Small intestine (tissue), 7 donors: Measurements from ENCODE around the gene TTC22. TPM values are rescaled to one million over a fixed set of nuclear protein-coding genes. Genes with fewer than 3 reads are reported as not detected.
A peak's percentile ranks its signal among the peaks of the same experiment; 100 is the strongest.

Experiments used
- DNase-seq, 2 donors: peaks; one replicate each; pipeline versions ENCODE4 v3.0.0 to v3.0.0-alpha.2; 2013
- FAIRE-seq: peaks from 2 replicates; lab custom pipeline; 2012; peaks lifted over from hg19 to GRCh38; lab: Jason Lieb, UNC
- H3K27ac ChIP-seq, 3 donors: one replicate each; pipeline ENCODE4 v1.5.1; 2013; ENCODE audit warnings: low read length in 2 of 3, mild to moderate bottlenecking in 2 of 3, control low read depth in 1 of 3, inconsistent platforms in 1 of 3, low read depth in 1 of 3, moderate library complexity in 1 of 3
- H3K27me3 ChIP-seq, 3 donors: one replicate each; pipeline ENCODE4 v1.6.1; 2013; ENCODE audit warnings: low read length in 3 of 3, inconsistent platforms in 1 of 3; ENCODE audit not compliant: control insufficient read depth in 3 of 3, insufficient read depth in 3 of 3
- H3K36me3 ChIP-seq, 3 donors: one replicate each; pipeline ENCODE4 v1.6.1; 2013; ENCODE audit warnings: low read length in 3 of 3, inconsistent platforms in 1 of 3, low read depth in 1 of 3, mild to moderate bottlenecking in 1 of 3, moderate library complexity in 1 of 3; ENCODE audit not compliant: control insufficient read depth in 3 of 3, insufficient read depth in 2 of 3
- H3K4me1 ChIP-seq, 3 donors: one replicate each; pipeline ENCODE4 v1.6.1; 2013; ENCODE audit warnings: low read length in 2 of 3, inconsistent platforms in 1 of 3, low read depth in 1 of 3, mild to moderate bottlenecking in 1 of 3, moderate library complexity in 1 of 3; ENCODE audit not compliant: control insufficient read depth in 3 of 3, insufficient read depth in 2 of 3
- H3K4me3 ChIP-seq, 3 donors: one replicate each; pipeline ENCODE4 v1.5.1; 2013; ENCODE audit warnings: low read length in 3 of 3, control low read depth in 1 of 3, inconsistent platforms in 1 of 3, low read depth in 1 of 3, mild to moderate bottlenecking in 1 of 3, moderate library complexity in 1 of 3
- H3K9me3 ChIP-seq, 2 donors: one replicate each; pipeline ENCODE4 v1.6.1; 2013; ENCODE audit warnings: low read depth in 1 of 2, low read length in 1 of 2; ENCODE audit not compliant: control insufficient read depth in 2 of 2, insufficient read depth in 1 of 2
- WGBS, 3 donors: extraction: QIAGEN DNeasy Blood & Tissue Kit; methylation state at CpG; one replicate each; pipeline ENCODE4 v1.1.7; 2013; 5-methylcytosine and 5-hydroxymethylcytosine counted together
- polyA plus RNA-seq, 4 donors: library from polyadenylated mRNA; stranded (reverse) in 3 of 4; unstranded in 1 of 4; fragments of 200-250 nt in 3 of 4; fragments of 120-200 nt in 1 of 4; gene quantifications; one replicate each; pipeline versions ENCODE4 v1.2.1 to v1.2.3, GENCODE V29; 2013
- donor health status: healthy with polysubstance abuse.
- donor health status: control.
- donor health status: control.
- donor health status: Bipolar disorder and iron deficiency.
- donor health status: healthy.

TTC22 gene
- polyA plus RNA-seq, 4 donors: 10.7 to 27.7 (median 23.8) TPM

DNA sequence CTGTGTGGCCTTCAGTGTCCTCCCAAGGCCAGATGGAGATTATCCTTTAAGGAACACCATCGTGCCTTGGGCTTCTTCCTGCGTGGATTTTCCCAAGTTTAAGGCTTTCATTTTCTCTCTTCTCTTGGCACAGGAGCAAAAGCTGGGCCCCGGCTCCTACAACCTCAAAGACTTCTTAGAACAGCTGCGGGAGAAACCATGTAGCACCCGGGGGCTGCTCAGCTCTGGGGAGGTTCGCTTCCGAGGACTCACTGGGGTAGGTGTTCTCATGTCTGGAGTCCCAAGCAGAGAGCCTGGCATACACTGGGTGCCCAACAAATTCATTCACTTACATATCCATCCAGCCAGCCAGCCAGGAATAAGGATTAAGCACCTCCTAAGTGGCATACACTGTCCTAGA is 6.6 kb upstream of the TTC22 start:
- WGBS, 3 donors: 78 to 88% (median 82%) methylated on average over 7 of the region's 7 CpGs
- Histone ChIP-seq H3K4me3 (no peak overlapping the region), H3K4me1 (peaks cover 5 to 33% (median 19%) of the 10 kb centered on the region in 3 donors), H3K27ac (peak overlapping the region in 1 of 3 donors; percentile 33), H3K27me3 (no peaks in the 10 kb centered on the region), H3K36me3 (no peaks in the 10 kb centered on the region), H3K9me3 (no peaks in the 10 kb centered on the region)
- FAIRE-seq (no peak), DNase-seq (no peak)

DNA sequence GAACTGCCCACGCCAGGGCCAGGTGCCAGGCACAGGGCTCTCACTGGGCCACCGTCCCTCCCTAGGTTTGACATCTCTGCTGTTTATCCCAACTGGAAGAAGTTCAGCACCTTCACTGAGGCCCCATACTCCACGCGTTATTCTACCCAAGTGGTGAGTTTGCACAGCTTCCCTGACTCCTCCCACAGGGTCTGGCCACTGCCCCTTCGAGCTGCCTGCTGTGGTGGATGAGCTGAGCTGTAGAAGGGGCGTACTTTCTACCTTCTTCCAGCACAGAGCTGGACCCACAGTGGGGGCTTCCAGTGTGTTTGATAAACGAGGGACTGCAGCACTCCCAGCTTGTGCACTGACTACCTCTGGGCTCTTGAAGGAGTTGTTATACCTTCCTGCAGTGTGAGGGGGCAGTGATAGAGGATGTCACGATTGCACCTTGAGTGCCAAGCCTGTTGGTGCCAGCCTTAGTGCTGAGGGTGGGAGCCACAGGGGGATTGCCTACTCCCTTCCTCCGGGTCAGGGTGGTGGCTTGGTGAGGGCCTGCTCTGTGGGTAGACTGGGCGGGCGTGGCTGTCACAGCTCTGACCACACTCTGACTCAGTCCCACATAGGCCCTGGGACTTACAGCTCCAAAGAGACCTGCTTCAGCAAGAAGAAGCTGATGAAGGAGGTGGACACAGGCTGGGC is 5.9 kb upstream of the TTC22 start:
- 74 to 84% (median 76%) methylated on average over 11 of the region's 11 CpGs for WGBS, 3 donors
- no peaks in the 10 kb centered on the region for H3K27me3 ChIP-seq
- peaks cover 5 to 34% (median 19%) of the 10 kb centered on the region in 3 donors for H3K4me1 ChIP-seq
- no peak overlapping the region for H3K4me3 ChIP-seq
- peak overlapping the region in 1 of 3 donors; percentile 33 for H3K27ac ChIP-seq
- no peaks in the 10 kb centered on the region for H3K36me3 ChIP-seq
- peak in 1 of 2 donors; percentile 39 for DNase-seq
- no peak for FAIRE-seq
- no peaks in the 10 kb centered on the region for H3K9me3 ChIP-seq

DNA sequence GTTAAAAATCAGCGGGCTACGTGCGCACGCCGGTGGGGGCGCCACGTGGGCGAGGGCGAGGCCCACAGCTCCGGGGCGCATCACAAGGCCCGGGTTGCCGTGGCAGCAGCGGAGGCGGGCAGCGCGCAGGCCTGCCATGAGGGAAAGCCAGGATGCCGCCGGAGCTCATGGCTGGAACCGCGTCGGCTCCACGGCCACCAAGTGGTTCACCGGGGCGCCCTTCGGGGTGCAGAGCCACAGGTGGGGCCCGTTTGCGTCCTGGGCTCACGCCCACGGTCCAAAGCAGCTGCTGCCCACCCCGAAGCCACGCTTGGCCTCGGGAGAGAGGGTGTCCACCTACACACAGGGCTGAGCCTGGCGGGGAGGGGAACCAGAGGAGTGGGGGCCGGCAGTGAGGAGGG is 4.9 kb upstream of the TTC22 start:
- Histone ChIP-seq H3K27me3 (peaks cover 0 to 2% (median 0%) of the 10 kb centered on the region in 3 donors), H3K27ac (no peak overlapping the region), H3K36me3 (no peaks in the 10 kb centered on the region), H3K4me1 (peaks cover 5 to 42% (median 19%) of the 10 kb centered on the region in 3 donors), H3K9me3 (no peaks in the 10 kb centered on the region), H3K4me3 (no peak overlapping the region)
- 86 to 96% (median 93%) methylated on average over 23 to 35 of the region's 35 CpGs for WGBS, 3 donors
- DNase-seq: no peak
- FAIRE-seq: no peak

DNA sequence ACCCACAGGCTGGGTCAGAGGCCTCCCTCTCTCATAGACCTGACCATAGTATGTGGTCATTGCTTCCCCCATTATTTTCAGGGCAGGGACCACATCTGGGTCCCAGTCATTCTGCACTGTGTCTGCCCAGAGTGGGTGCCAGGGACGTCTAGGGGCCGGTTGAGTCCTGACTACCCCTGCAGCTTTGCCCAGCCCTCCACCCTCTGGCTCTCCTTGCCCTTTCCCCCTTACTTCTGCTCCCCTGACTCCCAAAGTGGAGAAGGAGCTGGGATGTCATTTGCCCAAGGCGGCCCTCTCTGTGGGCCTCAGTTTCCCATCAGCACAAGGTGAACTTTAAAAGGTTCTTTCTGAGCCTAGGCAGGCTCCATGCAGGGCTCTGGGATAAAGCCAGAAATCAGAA is 4.3 kb upstream of the TTC22 start:
- DNase-seq (no peak), FAIRE-seq (no peak)
- Histone ChIP-seq H3K4me3 (no peak overlapping the region), H3K27me3 (peaks cover 0 to 2% (median 0%) of the 10 kb centered on the region in 3 donors), H3K27ac (peak overlapping the region in 1 of 3 donors; percentile 95), H3K36me3 (no peaks in the 10 kb centered on the region), H3K4me1 (peaks cover 5 to 42% (median 19%) of the 10 kb centered on the region in 3 donors), H3K9me3 (no peaks in the 10 kb centered on the region)
- WGBS, 3 donors: 89 to 95% (median 92%) methylated on average over 3 of the region's 3 CpGs

DNA sequence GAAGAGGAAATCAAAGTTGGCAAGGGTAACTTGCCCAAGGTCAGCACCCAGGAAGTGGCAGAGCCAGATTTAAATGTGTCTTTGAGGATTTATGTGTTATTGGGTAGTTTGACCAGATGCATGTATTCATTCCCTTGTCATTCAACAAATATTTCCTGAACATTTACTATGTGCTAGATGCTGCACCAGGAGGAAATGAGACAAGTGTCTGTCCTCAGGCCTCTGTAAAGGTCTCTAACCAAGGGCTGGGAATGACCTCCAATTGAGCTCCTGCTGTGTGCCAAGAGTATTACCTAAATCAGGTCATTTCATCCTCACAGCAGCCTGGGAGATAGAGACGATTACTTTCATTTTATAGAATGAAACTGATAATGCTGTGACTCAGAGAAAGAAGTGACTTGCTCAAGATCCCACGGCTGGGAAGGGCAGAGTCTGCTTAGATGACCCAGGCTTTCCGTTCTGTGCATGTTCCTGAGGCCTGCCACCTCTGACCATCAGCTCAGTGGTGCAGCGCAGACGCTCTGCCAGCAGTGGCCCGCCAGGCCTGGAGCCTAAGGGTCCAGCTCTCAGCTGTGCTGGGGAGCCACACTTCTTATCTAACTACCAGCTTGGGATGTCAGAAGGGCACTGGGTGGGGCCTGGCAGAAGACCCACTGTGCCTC is 3.5 kb upstream of the TTC22 start:
- Histone ChIP-seq H3K4me1 (peaks cover 5 to 34% (median 19%) of the 10 kb centered on the region in 3 donors), H3K27me3 (peaks cover 0 to 2% (median 0%) of the 10 kb centered on the region in 3 donors), H3K36me3 (no peaks in the 10 kb centered on the region), H3K4me3 (no peak overlapping the region), H3K9me3 (no peaks in the 10 kb centered on the region), H3K27ac (peak overlapping the region; percentile 54 to 95 (median 78))
- peak; percentile 55 to 89 for DNase-seq
- no peak for FAIRE-seq
- 43 to 70% (median 46%) methylated on average over 6 of the region's 6 CpGs for WGBS, 3 donors

DNA sequence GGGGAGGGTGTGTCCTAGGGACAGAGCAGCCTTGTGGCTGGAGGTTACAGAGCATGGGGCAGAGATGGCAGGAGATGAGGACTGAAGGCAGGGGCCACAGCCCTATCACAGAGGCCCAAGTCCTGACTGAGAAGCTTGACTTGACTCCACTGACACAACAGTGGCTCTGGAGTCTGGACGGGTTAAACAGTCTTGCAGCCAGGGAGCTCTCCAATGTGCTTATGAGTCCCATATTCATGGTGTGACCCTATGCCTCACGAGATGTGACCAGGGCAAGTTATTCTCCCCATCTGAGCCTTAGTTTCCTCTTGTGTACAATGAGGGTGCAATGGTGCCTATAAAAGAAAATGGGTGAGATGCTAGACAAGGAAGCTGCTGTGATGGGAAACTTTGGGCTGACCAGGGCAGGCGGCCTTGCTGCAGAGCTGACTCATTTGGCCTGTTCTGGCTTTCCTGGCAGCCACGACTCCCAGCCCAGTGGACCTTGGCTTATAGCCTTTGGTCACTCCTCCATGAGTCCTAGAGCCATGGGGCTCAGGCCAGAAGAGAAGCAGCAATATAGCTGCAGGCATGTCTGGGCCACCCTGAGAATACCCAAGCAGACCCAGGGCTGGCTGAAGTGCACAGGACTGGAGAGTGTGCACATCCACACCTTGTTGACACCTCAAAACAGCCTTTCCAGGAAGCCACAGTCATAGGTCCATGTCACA is 2.8 kb upstream of the TTC22 start:
- no peak overlapping the region for H3K4me3 ChIP-seq
- FAIRE-seq (no peak), DNase-seq (peak in 1 of 2 donors; percentile 86)
- H3K27ac ChIP-seq: peak overlapping the region; percentile 54 to 95 (median 78)
- WGBS, 3 donors: 56 to 64% (median 62%) methylated on average over 4 of the region's 4 CpGs
- peaks cover 0 to 2% (median 0%) of the 10 kb centered on the region in 3 donors for H3K27me3 ChIP-seq
- no peaks in the 10 kb centered on the region for H3K9me3 ChIP-seq
- H3K4me1 ChIP-seq: peaks cover 5 to 34% (median 19%) of the 10 kb centered on the region in 3 donors
- peaks cover 0 to 6% (median 0%) of the 10 kb centered on the region in 3 donors for H3K36me3 ChIP-seq

DNA sequence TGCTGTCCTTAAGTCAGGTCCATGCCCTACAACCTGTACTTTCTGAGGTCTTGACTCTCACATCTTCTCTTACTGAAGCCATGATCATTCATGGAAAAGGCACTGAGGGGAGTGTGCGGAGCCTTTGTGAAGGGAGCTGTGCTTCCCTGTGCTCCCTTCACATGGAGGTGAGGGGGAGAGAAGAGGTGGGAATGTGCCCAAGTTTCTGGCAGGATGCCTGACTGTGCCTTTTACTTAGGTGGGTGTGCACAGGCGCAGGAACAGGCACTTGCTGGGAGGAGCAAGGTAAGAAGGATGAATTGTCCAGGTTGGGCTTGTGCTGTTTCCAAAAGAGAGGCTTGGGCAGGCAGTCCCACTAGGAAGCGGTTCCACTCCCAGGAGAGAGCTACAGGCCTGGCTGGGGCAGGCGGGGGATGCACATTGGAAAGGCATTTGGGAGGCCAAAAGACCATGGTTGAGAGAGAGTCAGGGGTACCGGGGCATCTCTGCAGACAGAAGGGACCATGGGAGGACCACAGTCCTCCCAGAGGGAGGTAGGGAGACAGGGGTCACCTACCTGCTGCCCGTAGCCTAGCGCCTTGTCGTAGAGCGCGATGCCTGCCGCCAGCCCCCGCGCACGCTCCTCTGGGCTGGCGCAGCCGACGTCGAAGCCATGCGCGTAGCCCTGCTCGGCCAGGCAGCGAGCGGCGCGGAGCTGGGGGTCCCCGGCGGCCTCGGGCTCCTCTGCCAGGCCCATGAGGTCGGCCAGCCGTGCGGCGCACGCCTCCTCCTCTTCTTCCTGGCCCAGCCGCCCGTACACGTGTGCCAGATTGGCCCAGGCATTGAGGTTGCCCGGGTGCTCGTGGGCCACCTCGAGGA is 853 bp downstream of the TTC22 start:
- Histone ChIP-seq H3K36me3 (peaks cover 0 to 26% (median 0%) of the 10 kb centered on the region in 3 donors), H3K9me3 (no peaks in the 10 kb centered on the region), H3K27me3 (peaks cover 0 to 2% (median 0%) of the 10 kb centered on the region in 3 donors), H3K4me1 (peaks cover 5 to 67% (median 20%) of the 10 kb centered on the region in 3 donors), H3K4me3 (peak overlapping the region; percentile 56 to 83 (median 63)), H3K27ac (peak overlapping the region; percentile 88 to 95 (median 95))
- no peak for FAIRE-seq
- 14 to 39% (median 31%) methylated on average over 27 to 39 of the region's 39 CpGs for WGBS, 3 donors
- peak in 1 of 2 donors; percentile 36 for DNase-seq
